ENCODE data around the gene TRIM14.
"Not testable (repeated sequence)": the region's sequence is repeated elsewhere in the genome, so short reads cannot be mapped to it uniquely, and the experiment has no call there.

TRIM14 gene

GRCh38 chr9:98043915-98044314 is 75.1 kb downstream of the TRIM14 start:
- no peak for DNase-seq

- no peak for DNase-seq
Measured at GRCh38 chr9:98040212-98040611, 78.8 kb downstream of the TRIM14 start.

GRCh38 chr9:98039607-98040017 is 79.4 kb downstream of the TRIM14 start:
- DNase-seq: no peak

- DNase-seq: no peak
Measured at GRCh38 chr9:98038958-98039357, 80.1 kb downstream of the TRIM14 start.

- no peak for DNase-seq
Measured at GRCh38 chr9:98037357-98037756, 81.7 kb downstream of the TRIM14 start.

GRCh38 chr9:98034593-98035546 is 84.2 kb downstream of the TRIM14 start:
- peak; percentile 91 for DNase-seq

- no peak for DNase-seq
Measured at GRCh38 chr9:98031935-98032334, 87.1 kb downstream of the TRIM14 start.

GRCh38 chr9:98031169-98031568 is 87.9 kb downstream of the TRIM14 start:
- no peak for DNase-seq

GRCh38 chr9:98024702-98025101 is 94.3 kb downstream of the TRIM14 start:
- no peak for DNase-seq

- no peak for DNase-seq
Measured at GRCh38 chr9:98022447-98022846, 96.6 kb downstream of the TRIM14 start.

- no peak for DNase-seq
Measured at GRCh38 chr9:98021306-98022040, 97.5 kb downstream of the TRIM14 start.

GRCh38 chr9:98020476-98021145 is 98.4 kb downstream of the TRIM14 start:
- no peak for DNase-seq

- DNase-seq: not testable (repeated sequence)
Measured at GRCh38 chr9:98019869-98020268, 99.2 kb downstream of the TRIM14 start.
